ENCODE data around the gene STK11IP.

The STK11IP gene

GRCh38 chr2:219569041-219569440 lies 28.6 kb upstream of the STK11IP start:
- no peak overlapping the region for H3K4me3 ChIP-seq
- no peaks in the 10 kb centered on the region for H3K27me3 ChIP-seq (ENCODE audit: low read depth)
- H3K4me1 ChIP-seq, result peaks cover 15% of the 10 kb centered on the region
- peaks cover 6% of the 10 kb centered on the region for H3K36me3 ChIP-seq (replicated peaks)
- no peaks in the 10 kb centered on the region for H3K9me3 ChIP-seq
- in situ Hi-C loops (cut with MboI; ENCODE audit: low sequenced_read_pairs), result no loop called here
- peak; percentile 57 to 67 for DNase-seq (ENCODE audit: low spot score in 2 of 2)

- no peak for DNase-seq (ENCODE audit: low spot score in 2 of 2)
- Histone ChIP-seq H3K36me3 (replicated peaks) (peaks cover 6% of the 10 kb centered on the region; the same call in 1 of the 2 replicates), H3K27me3 (ENCODE audit: low read depth) (no peaks in the 10 kb centered on the region), H3K4me1 (peaks cover 15% of the 10 kb centered on the region), H3K9me3 (no peaks in the 10 kb centered on the region), H3K4me3 (no peak overlapping the region; the same call in 1 of the 2 replicates)
- in situ Hi-C loops (cut with MboI; ENCODE audit: low sequenced_read_pairs), result no loop called here
Observed at GRCh38 chr2:219569635-219570034, 28.0 kb upstream of the STK11IP start.

GRCh38 chr2:219570194-219570923 lies 27.3 kb upstream of the STK11IP start:
- H3K36me3 ChIP-seq (replicated peaks), result peaks cover 3% of the 10 kb centered on the region; the same call in 1 of the 2 replicates
- H3K4me3 ChIP-seq, result peak overlapping the region; percentile 51
- H3K27me3 ChIP-seq (ENCODE audit: low read depth), result no peaks in the 10 kb centered on the region
- in situ Hi-C loops (cut with MboI; ENCODE audit: low sequenced_read_pairs), result no loop called here
- peak in 1 of 2 experiments; percentile 36 for DNase-seq (ENCODE audit: low spot score in 2 of 2)
- H3K9me3 ChIP-seq, result no peaks in the 10 kb centered on the region
- peaks cover 15% of the 10 kb centered on the region for H3K4me1 ChIP-seq

- Histone ChIP-seq H3K9me3 (no peaks in the 10 kb centered on the region), H3K4me1 (peaks cover 15% of the 10 kb centered on the region), H3K27me3 (ENCODE audit: low read depth) (no peaks in the 10 kb centered on the region), H3K36me3 (replicated peaks) (peaks cover 3% of the 10 kb centered on the region; the same call in 1 of the 2 replicates), H3K4me3 (peak overlapping the region; percentile 51)
- in situ Hi-C loops (cut with MboI; ENCODE audit: low sequenced_read_pairs), result no loop called here
- no peak for DNase-seq (ENCODE audit: low spot score in 2 of 2)
Observed at GRCh38 chr2:219570924-219571310, 26.7 kb upstream of the STK11IP start.

- Histone ChIP-seq H3K4me1 (peaks cover 17% of the 10 kb centered on the region), H3K4me3 (peak within 1 kb of the TSS; percentile 51), H3K27me3 (ENCODE audit: low read depth) (no peaks in the 10 kb centered on the region), H3K9me3 (no peaks in the 10 kb centered on the region), H3K36me3 (replicated peaks) (peaks cover 3% of the 10 kb centered on the region; the same call in 1 of the 2 replicates)
- peak; percentile 82 to 93 for DNase-seq (ENCODE audit: low spot score in 2 of 2)
- in situ Hi-C loops (cut with MboI; ENCODE audit: low sequenced_read_pairs), result no loop called here
Observed at GRCh38 chr2:219571311-219572236, 26.1 kb upstream of the STK11IP start, which contains the start of gene OBSL1. TSS of gene OBSL1 (minus strand) at chr2:219571539. CDS start at chr2:219571232, 307 bp downstream.

GRCh38 chr2:219572237-219573001 lies 25.2 kb upstream of the STK11IP start, which contains the start of gene INHA:
TSS of gene INHA (plus strand) at chr2:219572310. CDS start at chr2:219572375, 65 bp downstream.
- in situ Hi-C loops (cut with MboI; ENCODE audit: low sequenced_read_pairs), result no loop called here
- no peak for DNase-seq (ENCODE audit: low spot score in 2 of 2)
- Histone ChIP-seq H3K4me3 (peak within 1 kb of the TSS; percentile 51), H3K9me3 (no peaks in the 10 kb centered on the region), H3K4me1 (peaks cover 17% of the 10 kb centered on the region), H3K36me3 (replicated peaks) (peaks cover 3% of the 10 kb centered on the region; the same call in 1 of the 2 replicates), H3K27me3 (ENCODE audit: low read depth) (no peaks in the 10 kb centered on the region)

GRCh38 chr2:219573166-219573565 lies 24.5 kb upstream of the STK11IP start:
- no peak for DNase-seq (ENCODE audit: low spot score in 2 of 2)
- Histone ChIP-seq H3K27me3 (ENCODE audit: low read depth) (no peaks in the 10 kb centered on the region), H3K4me1 (peaks cover 17% of the 10 kb centered on the region), H3K9me3 (no peaks in the 10 kb centered on the region), H3K36me3 (replicated peaks) (peaks cover 3% of the 10 kb centered on the region; the same call in 1 of the 2 replicates), H3K4me3 (no peak overlapping the region)
- in situ Hi-C loops (cut with MboI; ENCODE audit: low sequenced_read_pairs), result no loop called here

GRCh38 chr2:219574484-219575311 lies 23.0 kb upstream of the STK11IP start:
- peaks cover 13% of the 10 kb centered on the region for H3K4me1 ChIP-seq
- H3K9me3 ChIP-seq, result no peaks in the 10 kb centered on the region
- no peaks in the 10 kb centered on the region for H3K27me3 ChIP-seq (ENCODE audit: low read depth)
- no peaks in the 10 kb centered on the region; the same call in 1 of the 2 replicates for H3K36me3 ChIP-seq (replicated peaks)
- DNase-seq (ENCODE audit: low spot score in 2 of 2), result no peak
- H3K4me3 ChIP-seq, result no peak overlapping the region
- in situ Hi-C loops (cut with MboI; ENCODE audit: low sequenced_read_pairs), result no loop called here

GRCh38 chr2:219575566-219576504 lies 21.8 kb upstream of the STK11IP start:
- Histone ChIP-seq H3K9me3 (no peaks in the 10 kb centered on the region), H3K4me1 (peaks cover 9% of the 10 kb centered on the region), H3K36me3 (replicated peaks) (no peaks in the 10 kb centered on the region), H3K4me3 (no peak overlapping the region), H3K27me3 (ENCODE audit: low read depth) (no peaks in the 10 kb centered on the region)
- in situ Hi-C loops (cut with MboI; ENCODE audit: low sequenced_read_pairs), result no loop called here
- no peak for DNase-seq (ENCODE audit: low spot score in 2 of 2)

- no peaks in the 10 kb centered on the region for H3K36me3 ChIP-seq (replicated peaks)
- in situ Hi-C loops (cut with MboI; ENCODE audit: low sequenced_read_pairs), result no loop called here
- peaks cover 6% of the 10 kb centered on the region for H3K4me1 ChIP-seq
- H3K4me3 ChIP-seq, result no peak overlapping the region
- DNase-seq (ENCODE audit: low spot score in 2 of 2), result peak in 1 of 2 experiments; percentile 60
- H3K27me3 ChIP-seq (ENCODE audit: low read depth), result no peaks in the 10 kb centered on the region
- no peaks in the 10 kb centered on the region for H3K9me3 ChIP-seq
Observed at GRCh38 chr2:219576505-219577388, 20.9 kb upstream of the STK11IP start.

Measured in HAP-1 (cell line).